AG04450 (cell line): Measurements from ENCODE around the gene MTMR1. TPM values are rescaled to one million over a fixed set of nuclear protein-coding genes. Genes with fewer than 3 reads are reported as not detected.

Source experiments
- CTCF ChIA-PET: fragments of 300-600, 350-600 bp; formaldehyde crosslinking; extraction: SDS; loops from one replicate; lab custom pipeline; 2022; ENCODE audit warnings: antibody characterized with exemption, inconsistent platforms; lab: Charles Lee
- POLR2A ChIA-PET: fragments of 350-600 bp; formaldehyde crosslinking; extraction: SDS; loops from one replicate; lab custom pipeline; 2021; ENCODE audit warnings: antibody characterized with exemption, inconsistent platforms; lab: Yijun Ruan, JAX
- DNase-seq: peaks from one replicate; pipeline ENCODE4 v3.0.0-alpha.2; 2011; ENCODE audit warnings: low read depth, low spot score
- H3K27ac ChIP-seq: one replicate; pipeline ENCODE4 v1.5.1; 2012; ENCODE audit warnings: low read depth, low read length, control low read depth
- H3K27me3 ChIP-seq: one replicate; pipeline ENCODE4 v1.6.0; 2012; ENCODE audit warnings: low read length; ENCODE audit not compliant: control insufficient read depth, insufficient read depth
- H3K4me3 ChIP-seq: 2 replicates; pipeline ENCODE4 v1.5.1; 2011; ENCODE audit warnings: mild to moderate bottlenecking, low read depth, low read length, control low read depth
- H3K9me3 ChIP-seq: 2 replicates; pipeline ENCODE4 v1.5.1; 2012; ENCODE audit warnings: low read length; ENCODE audit not compliant: control insufficient read depth, insufficient read depth
- polyA plus RNA-seq: library from polyadenylated mRNA; depleted of rRNA; stranded (reverse); fragments of >200 nt; gene quantifications from 2 replicates; pipeline ENCODE4 v1.2.3, GENCODE V29; 2011
- TF ChIP-seq, protein P1 (sequence below): IDR thresholded peaks from 2 replicates; pipeline ENCODE4 v1.5.1; 2011; ENCODE audit warnings: low read depth, low read length, control low read depth, inconsistent platforms

Gene MTMR1
- polyA plus RNA-seq, 1 experiment = 43.6 TPM

DNA sequence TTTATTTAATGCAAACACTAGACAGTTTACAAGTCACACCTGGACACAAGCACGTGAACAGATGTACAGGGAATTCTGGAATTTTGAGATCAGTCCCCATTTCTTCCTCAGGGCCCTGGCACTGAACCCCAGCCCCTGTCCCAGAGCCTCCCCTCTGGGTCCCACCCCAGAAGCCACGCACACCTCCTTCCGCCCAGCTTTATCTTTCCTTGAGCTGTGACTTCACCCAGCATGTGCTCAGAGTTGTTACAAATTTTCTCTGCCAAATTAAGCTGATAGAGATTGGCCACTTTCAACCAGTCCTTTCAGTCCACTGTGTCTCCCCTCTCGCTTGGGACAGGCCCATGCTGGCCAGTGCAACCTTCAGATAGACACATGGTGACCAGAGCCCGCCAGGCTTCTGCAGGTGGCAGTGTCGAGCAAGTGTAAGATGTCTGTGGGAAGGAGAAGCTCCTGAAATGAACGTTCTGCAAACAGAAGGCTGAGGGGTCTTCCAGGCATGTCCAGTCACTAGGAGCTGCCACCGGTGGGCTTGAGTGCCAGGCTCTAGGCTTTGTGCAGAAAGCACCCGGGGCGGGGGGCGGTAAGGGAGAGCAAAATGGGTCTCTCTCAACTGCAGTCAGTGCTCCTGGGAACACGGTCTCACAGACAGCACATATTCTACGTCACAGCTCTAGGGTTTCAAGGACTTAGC, 73.3 kb downstream of the MTMR1 start:
- Histone ChIP-seq H3K27me3 (no peaks in the 10 kb centered on the region), H3K4me3 (no peak overlapping the region), H3K27ac (peak overlapping the region; percentile 86), H3K9me3 (no peaks in the 10 kb centered on the region)
- POLR2A ChIA-PET = interaction anchor here (0.6 kb wide), 1 partner anchor 101 kb away, joined by 11 read pairs; no protein-coding TSS in a partner anchor
- CTCF ChIA-PET = interaction anchor here (1.0 to 2.3 kb wide), 2 partner anchors 28 to 316 kb away, joined by 3 to 10 read pairs; no protein-coding TSS in a partner anchor
- TF ChIP-seq, protein P1, sequence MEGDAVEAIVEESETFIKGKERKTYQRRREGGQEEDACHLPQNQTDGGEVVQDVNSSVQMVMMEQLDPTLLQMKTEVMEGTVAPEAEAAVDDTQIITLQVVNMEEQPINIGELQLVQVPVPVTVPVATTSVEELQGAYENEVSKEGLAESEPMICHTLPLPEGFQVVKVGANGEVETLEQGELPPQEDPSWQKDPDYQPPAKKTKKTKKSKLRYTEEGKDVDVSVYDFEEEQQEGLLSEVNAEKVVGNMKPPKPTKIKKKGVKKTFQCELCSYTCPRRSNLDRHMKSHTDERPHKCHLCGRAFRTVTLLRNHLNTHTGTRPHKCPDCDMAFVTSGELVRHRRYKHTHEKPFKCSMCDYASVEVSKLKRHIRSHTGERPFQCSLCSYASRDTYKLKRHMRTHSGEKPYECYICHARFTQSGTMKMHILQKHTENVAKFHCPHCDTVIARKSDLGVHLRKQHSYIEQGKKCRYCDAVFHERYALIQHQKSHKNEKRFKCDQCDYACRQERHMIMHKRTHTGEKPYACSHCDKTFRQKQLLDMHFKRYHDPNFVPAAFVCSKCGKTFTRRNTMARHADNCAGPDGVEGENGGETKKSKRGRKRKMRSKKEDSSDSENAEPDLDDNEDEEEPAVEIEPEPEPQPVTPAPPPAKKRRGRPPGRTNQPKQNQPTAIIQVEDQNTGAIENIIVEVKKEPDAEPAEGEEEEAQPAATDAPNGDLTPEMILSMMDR = no peak
- no peak for DNase-seq

DNA sequence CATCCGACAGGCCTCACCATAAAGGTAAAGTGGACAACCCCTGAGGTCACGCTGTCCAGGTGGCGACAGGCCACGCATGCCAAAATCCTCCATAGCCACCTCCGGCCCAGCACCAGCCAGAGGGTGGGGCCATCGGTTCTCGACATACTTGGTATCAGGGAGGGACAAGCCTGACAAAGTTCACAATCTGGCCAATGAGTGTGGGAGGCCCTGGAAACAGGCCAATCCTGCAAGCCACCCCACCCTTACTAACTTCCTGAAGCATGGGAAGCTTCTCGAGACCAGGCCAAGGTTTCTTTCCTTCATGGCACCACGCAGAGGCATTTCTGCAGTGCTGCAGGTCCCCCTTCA, 73.8 kb downstream of the MTMR1 start:
- no peak for DNase-seq
- POLR2A ChIA-PET = interaction anchor here (0.6 kb wide), 2 partner anchors 101 to 828 kb away, joined by 5 to 11 read pairs; no protein-coding TSS in a partner anchor
- Histone ChIP-seq H3K27ac (peak overlapping the region; percentile 86), H3K9me3 (no peaks in the 10 kb centered on the region), H3K27me3 (no peaks in the 10 kb centered on the region), H3K4me3 (no peak overlapping the region)
- CTCF ChIA-PET = interaction anchor here (1.0 to 2.3 kb wide), 2 partner anchors 28 to 315 kb away, joined by 3 to 10 read pairs; no protein-coding TSS in a partner anchor
- TF ChIP-seq, protein P1 = no peak

- no peak overlapping the region for H3K4me3 ChIP-seq
- ChIA-PET CTCF (interaction anchor here (0.6 to 2.3 kb wide), 3 partner anchors 29 to 772 kb away, joined by 3 to 10 read pairs (median 5); no protein-coding TSS in a partner anchor), POLR2A (interaction anchor here (0.6 kb wide), 1 partner anchor 828 kb away, joined by 5 read pairs; no protein-coding TSS in a partner anchor)
- peak; percentile 84 for DNase-seq
- H3K27me3 ChIP-seq = no peaks in the 10 kb centered on the region
- H3K9me3 ChIP-seq = no peaks in the 10 kb centered on the region
- H3K27ac ChIP-seq = peak overlapping the region; percentile 86
- TF ChIP-seq, protein P1 = no peak
Observed at GRCh38 chrX:150767475-150768131, 74.4 kb downstream of the MTMR1 start.

DNA sequence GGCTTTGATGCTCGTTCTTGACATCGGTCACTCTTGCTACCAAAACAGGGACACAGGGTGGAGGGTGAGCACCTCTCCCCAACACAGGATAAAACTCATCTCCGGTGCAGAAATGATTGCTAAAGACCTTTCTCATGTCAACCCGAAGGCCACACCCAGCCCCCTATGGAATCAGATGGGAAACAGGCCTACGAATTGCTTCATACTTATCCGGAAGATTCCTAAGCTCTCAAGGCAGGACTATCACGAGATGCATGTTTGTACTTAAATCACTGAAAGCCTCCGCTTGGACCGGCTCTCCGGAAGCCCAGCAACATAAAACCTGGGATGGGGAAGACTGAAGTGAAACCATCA, 74.9 kb downstream of the MTMR1 start:
- Histone ChIP-seq H3K9me3 (no peaks in the 10 kb centered on the region), H3K27me3 (no peaks in the 10 kb centered on the region), H3K27ac (peak overlapping the region; percentile 77), H3K4me3 (no peak overlapping the region)
- no peak for DNase-seq
- POLR2A ChIA-PET = no interaction called here
- CTCF ChIA-PET = interaction anchor here (0.6 to 2.3 kb wide), 2 partner anchors 314 to 772 kb away, joined by 5 to 10 read pairs; no protein-coding TSS in a partner anchor
- TF ChIP-seq, protein P1 = no peak
